H1 (cell line): ENCODE results near the gene MFAP3L.

Source experiments
- HDAC6 ChIP-seq: IDR thresholded peaks from one replicate; pipeline ENCODE4 v1.7.1; 2012; ENCODE audit warnings: low read depth, mild to moderate bottlenecking, inconsistent platforms, low read length, moderate library complexity
- NANOG ChIP-seq: IDR thresholded peaks from 2 replicates; pipeline ENCODE4 v1.6.1; 2011; ENCODE audit warnings: low read length, low read depth, mild to moderate bottlenecking, inconsistent platforms; ENCODE audit not compliant: insufficient read depth, poor library complexity, severe bottlenecking
- PHF8 ChIP-seq: fragments of 200-600 bp; sonication (generic); conservative IDR thresholded peaks from 2 replicates; pipeline ENCODE4 v1.7.1; 2012; ENCODE audit warnings: low read depth, mild to moderate bottlenecking, inconsistent platforms, low read length, moderate library complexity
- RFX5 ChIP-seq: IDR thresholded peaks from 2 replicates; pipeline ENCODE4 v1.6.1; 2011; ENCODE audit warnings: low read depth, low read length, improper control_type of control experiment, borderline replicate concordance
- TBP ChIP-seq: IDR thresholded peaks from 2 replicates; pipeline ENCODE4 v1.6.1; 2011; ENCODE audit warnings: low read depth, low read length, improper control_type of control experiment
- TF ChIP-seq, protein P1 (sequence below), 3 experiments: IDR thresholded peaks; 1 replicate in 2 of 3; 2 replicates in 1 of 3; pipeline versions ENCODE4 v1.5.1 to v1.6.1; 2011; ENCODE audit warnings: low read length in 3 of 3, mild to moderate bottlenecking in 3 of 3, inconsistent platforms in 2 of 3, low read depth in 1 of 3, moderate library complexity in 1 of 3; ENCODE audit not compliant: insufficient read depth in 1 of 3; ENCODE audit errors: control extremely low read depth in 1 of 3

DNA sequence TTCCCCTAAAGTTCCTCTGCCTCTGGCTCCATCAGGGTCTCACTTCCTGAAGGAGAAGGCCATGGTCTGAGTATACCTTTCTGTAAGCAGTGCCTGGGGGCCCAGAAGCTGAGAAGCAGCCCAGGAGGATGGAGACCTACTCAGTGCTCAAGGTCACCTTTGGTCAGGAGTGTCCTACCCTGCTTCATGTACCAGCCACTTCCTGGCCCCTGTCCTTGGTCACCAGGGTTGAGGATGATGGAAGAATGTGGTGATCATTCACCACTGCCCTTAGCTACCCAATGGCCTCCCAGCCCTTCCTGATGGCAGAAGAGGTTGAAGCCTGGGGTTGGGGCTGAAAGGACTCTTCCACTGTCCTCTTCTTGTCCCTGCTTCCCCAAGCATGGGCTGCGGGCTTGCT, 9.0 kb upstream of the MFAP3L start:
- TF ChIP-seq, protein P1, sequence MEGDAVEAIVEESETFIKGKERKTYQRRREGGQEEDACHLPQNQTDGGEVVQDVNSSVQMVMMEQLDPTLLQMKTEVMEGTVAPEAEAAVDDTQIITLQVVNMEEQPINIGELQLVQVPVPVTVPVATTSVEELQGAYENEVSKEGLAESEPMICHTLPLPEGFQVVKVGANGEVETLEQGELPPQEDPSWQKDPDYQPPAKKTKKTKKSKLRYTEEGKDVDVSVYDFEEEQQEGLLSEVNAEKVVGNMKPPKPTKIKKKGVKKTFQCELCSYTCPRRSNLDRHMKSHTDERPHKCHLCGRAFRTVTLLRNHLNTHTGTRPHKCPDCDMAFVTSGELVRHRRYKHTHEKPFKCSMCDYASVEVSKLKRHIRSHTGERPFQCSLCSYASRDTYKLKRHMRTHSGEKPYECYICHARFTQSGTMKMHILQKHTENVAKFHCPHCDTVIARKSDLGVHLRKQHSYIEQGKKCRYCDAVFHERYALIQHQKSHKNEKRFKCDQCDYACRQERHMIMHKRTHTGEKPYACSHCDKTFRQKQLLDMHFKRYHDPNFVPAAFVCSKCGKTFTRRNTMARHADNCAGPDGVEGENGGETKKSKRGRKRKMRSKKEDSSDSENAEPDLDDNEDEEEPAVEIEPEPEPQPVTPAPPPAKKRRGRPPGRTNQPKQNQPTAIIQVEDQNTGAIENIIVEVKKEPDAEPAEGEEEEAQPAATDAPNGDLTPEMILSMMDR (IDR thresholded peaks at IDR 0.05; ENCODE audit: control extremely low read depth in 1 of 3, insufficient read depth in 1 of 3, low read depth in 1 of 3, low read length in 3 of 3) = no peak
- TF ChIP-seq TBP (no peak), HDAC6 (no peak), NANOG (no peak), PHF8 (no peak), RFX5 (no peak)
